Cardiac fibroblast (primary cell): Measurements from ENCODE around the gene FGF9.

Experiments
- DNase-seq, 2 donors: peaks; one replicate each; pipeline versions ENCODE4 v3.0.0 to v3.0.0-alpha.2; 2010; ENCODE audit warnings: low read depth in 2 of 2
- H3K4me3 ChIP-seq, 2 donors: replicated peaks in 1 of 2; 1 replicate in 1 of 2; 2 replicates in 1 of 2; pipeline ENCODE4 v1.5.1; 2011; ENCODE audit warnings: low read depth in 2 of 2, low read length in 2 of 2, mild to moderate bottlenecking in 2 of 2, moderate library complexity in 1 of 2
- CTCF ChIP-seq: IDR thresholded peaks from one replicate; pipeline ENCODE4 v1.5.1; 2011; ENCODE audit warnings: low read depth, mild to moderate bottlenecking, low read length, inconsistent platforms

The FGF9 gene

GRCh38 chr13:21749410-21749809 is 78.5 kb downstream of the FGF9 start:
- TF ChIP-seq CTCF: no peak
- H3K4me3 ChIP-seq: no peak overlapping the region
- DNase-seq: no peak

GRCh38 chr13:21752501-21752900 is 81.6 kb downstream of the FGF9 start:
- DNase-seq: no peak
- TF ChIP-seq CTCF: no peak
- H3K4me3 ChIP-seq: no peak overlapping the region

GRCh38 chr13:21753117-21753729 is 82.3 kb downstream of the FGF9 start:
- DNase-seq: no peak
- no peak overlapping the region for H3K4me3 ChIP-seq
- TF ChIP-seq CTCF: no peak
